Ureter (tissue), 1 donor: ENCODE data around the gene CHN1. TPM values are rescaled to one million over a fixed set of nuclear protein-coding genes. Genes with fewer than 3 reads are reported as not detected.

Source experiments
- DNase-seq: peaks from one replicate; pipeline ENCODE4 v3.0.0-alpha.2; 2020; ENCODE audit warnings: low spot score
- total RNA-seq: library from RNA; stranded (reverse); gene quantifications from one replicate; pipeline ENCODE4 v1.2.4, GENCODE V29; 2023
- donor health status: DM: yes; HTN: yes; CAD: no.

CHN1 gene
- total RNA-seq, 1 donor from 2014 or later, result 13.4 TPM

GRCh38 chr2:174924061-174924693 is 81.0 kb downstream of the CHN1 start:
- no peak for DNase-seq

- DNase-seq, result no peak
These were observed 85.1 kb downstream of the CHN1 start for GRCh38 chr2:174919947-174920595.

- no peak for DNase-seq
These were observed 86.2 kb downstream of the CHN1 start for GRCh38 chr2:174918886-174919526.

GRCh38 chr2:174916270-174916930 is 88.8 kb downstream of the CHN1 start:
- DNase-seq, result no peak

GRCh38 chr2:174914853-174915760 is 90.1 kb downstream of the CHN1 start:
- DNase-seq, result no peak

- no peak for DNase-seq
These were observed 96.9 kb downstream of the CHN1 start for GRCh38 chr2:174908284-174908683.

- no peak for DNase-seq
These were observed 102.0 kb downstream of the CHN1 start for GRCh38 chr2:174903264-174903556.

GRCh38 chr2:174902506-174903263 is 102.5 kb downstream of the CHN1 start:
- no peak for DNase-seq

- DNase-seq, result no peak
These were observed 104.1 kb downstream of the CHN1 start for GRCh38 chr2:174901075-174901474.

GRCh38 chr2:174897286-174897685 is 107.9 kb downstream of the CHN1 start:
- DNase-seq, result no peak

GRCh38 chr2:174893018-174893417 is 112.2 kb downstream of the CHN1 start:
- no peak for DNase-seq

- no peak for DNase-seq
These were observed 112.6 kb downstream of the CHN1 start for GRCh38 chr2:174892546-174892945.

GRCh38 chr2:174888646-174889271 is 116.4 kb downstream of the CHN1 start:
- no peak for DNase-seq

- DNase-seq, result no peak
These were observed 117.0 kb downstream of the CHN1 start for GRCh38 chr2:174888146-174888545.

GRCh38 chr2:174882416-174882815 is 122.8 kb downstream of the CHN1 start:
- DNase-seq, result no peak

GRCh38 chr2:174881678-174882077 is 123.5 kb downstream of the CHN1 start:
- no peak for DNase-seq

- DNase-seq, result no peak
These were observed 126.5 kb downstream of the CHN1 start for GRCh38 chr2:174878537-174879147.

- DNase-seq, result no peak
These were observed 127.4 kb downstream of the CHN1 start for GRCh38 chr2:174877751-174878150.

GRCh38 chr2:174877301-174877700 is 127.9 kb downstream of the CHN1 start:
- no peak for DNase-seq

GRCh38 chr2:174874085-174874484 is 131.1 kb downstream of the CHN1 start:
- no peak for DNase-seq
